ENCODE data around the gene TSPAN32. TPM values are rescaled to one million over a fixed set of nuclear protein-coding genes. Genes with fewer than 3 reads are reported as not detected.

Gene TSPAN32
- total RNA-seq, 1 donor from 2014 or later: not detected

- no peak for TF ChIP-seq CTCF (conservative IDR thresholded peaks at IDR 0.05; ENCODE audit: low read depth, low read length)
- DNase-seq (ENCODE audit: low read depth): no peak
- no peak overlapping the region for H3K4me3 ChIP-seq (ENCODE audit: low read depth, low read length)
Observed at GRCh38 chr11:2259897-2260451, 41.8 kb upstream of the TSPAN32 start.

DNA sequence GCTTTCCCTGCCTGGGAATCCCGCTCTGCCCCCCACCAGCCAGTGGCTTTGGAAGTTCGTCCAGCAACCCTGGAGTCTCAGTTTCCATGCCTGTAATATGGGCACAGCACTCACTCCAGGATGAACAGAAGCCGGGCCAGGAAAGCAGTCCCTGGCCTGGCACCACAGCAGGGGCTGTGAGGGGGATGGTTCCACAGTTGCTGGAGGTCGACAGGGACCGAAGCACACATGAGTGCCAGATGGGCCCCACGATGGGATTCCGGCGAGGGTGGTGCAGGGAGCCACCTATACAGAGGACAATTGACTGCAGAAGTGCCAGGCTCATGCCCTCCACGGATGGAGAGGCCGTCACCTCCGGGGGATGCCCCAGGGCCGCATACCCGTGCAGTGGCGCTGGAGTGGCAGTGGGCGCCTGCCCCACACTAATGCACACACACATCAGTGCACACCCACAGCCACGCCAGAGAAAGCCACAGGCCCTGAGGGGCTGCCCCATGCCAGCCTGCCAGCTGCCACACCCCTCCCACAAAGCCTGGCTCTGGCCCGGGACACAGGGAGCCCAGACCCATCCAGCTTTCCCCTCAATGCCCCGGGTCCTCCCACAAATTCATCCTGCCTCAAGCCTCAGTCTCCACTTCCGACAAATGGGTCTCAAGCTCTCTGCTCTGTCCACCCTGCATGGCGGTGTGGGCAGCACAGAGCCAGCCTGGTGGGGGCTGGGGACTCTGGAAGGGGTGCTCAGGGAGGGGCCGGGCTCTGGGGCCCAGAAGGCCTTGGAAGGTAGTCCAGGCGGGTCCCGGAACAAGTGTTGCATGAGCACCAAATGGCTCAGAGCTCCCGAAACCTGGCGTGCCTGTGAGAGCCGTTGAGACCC lies 41.1 kb upstream of the TSPAN32 start:
- no peak for TF ChIP-seq CTCF (conservative IDR thresholded peaks at IDR 0.05; ENCODE audit: low read depth, low read length)
- DNase-seq (ENCODE audit: low read depth): no peak
- H3K4me3 ChIP-seq (ENCODE audit: low read depth, low read length): no peak overlapping the region

DNA sequence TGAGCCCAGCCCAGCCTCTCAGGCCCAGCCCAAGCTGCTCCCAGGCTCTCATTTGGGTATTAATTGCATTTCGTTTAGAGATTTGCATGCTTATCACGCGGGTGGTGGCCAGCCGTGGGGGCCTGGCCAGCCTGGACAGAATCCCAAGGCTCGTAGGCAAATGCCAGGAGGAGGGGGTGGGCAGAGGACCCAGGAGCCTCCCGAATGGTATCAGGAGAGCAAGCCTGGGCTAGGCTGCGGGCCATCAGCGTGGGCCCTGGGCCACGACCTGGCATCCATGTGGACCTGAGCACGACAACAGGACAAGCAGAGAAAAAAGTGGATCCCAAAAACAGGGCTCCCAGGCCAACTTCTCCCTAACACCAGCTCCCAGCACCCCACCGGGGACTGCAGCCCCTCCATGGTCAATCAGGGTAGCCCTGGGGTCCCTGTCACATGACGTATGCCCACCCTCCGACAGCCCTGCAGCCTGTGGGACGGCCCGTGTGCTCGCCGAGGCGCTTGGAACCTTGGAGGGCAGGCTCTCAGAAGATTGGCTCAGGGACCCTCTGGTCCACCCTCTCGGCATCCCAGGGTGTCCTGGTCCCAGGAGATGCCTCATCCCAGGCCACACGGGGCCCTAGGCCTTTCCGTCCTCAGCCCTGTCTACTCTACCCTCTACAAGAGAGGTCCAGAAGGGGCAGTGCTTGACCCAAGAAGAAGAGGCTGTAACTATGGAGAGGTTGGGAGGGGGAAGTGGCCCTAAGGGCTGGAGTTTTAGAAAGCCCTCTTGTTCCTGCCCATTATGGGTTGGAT lies 40.2 kb upstream of the TSPAN32 start:
- no peak overlapping the region for H3K4me3 ChIP-seq (ENCODE audit: low read depth, low read length)
- no peak for TF ChIP-seq CTCF (conservative IDR thresholded peaks at IDR 0.05; ENCODE audit: low read depth, low read length)
- no peak for DNase-seq (ENCODE audit: low read depth)

GRCh38 chr11:2262301-2263070 lies 39.3 kb upstream of the TSPAN32 start:
- no peak for DNase-seq (ENCODE audit: low read depth)
- no peak for TF ChIP-seq CTCF (conservative IDR thresholded peaks at IDR 0.05; ENCODE audit: low read depth, low read length)
- H3K4me3 ChIP-seq (ENCODE audit: low read depth, low read length): no peak overlapping the region

- DNase-seq (ENCODE audit: low read depth): no peak
- no peak overlapping the region for H3K4me3 ChIP-seq (ENCODE audit: low read depth, low read length)
- no peak for TF ChIP-seq CTCF (conservative IDR thresholded peaks at IDR 0.05; ENCODE audit: low read depth, low read length)
Observed at GRCh38 chr11:2263071-2263565, 38.7 kb upstream of the TSPAN32 start.

- no peak for TF ChIP-seq CTCF (conservative IDR thresholded peaks at IDR 0.05; ENCODE audit: low read depth, low read length)
- no peak for DNase-seq (ENCODE audit: low read depth)
- no peak overlapping the region for H3K4me3 ChIP-seq (ENCODE audit: low read depth, low read length)
Observed at GRCh38 chr11:2263724-2264360, 38.0 kb upstream of the TSPAN32 start.

All from epithelial cell of proximal tubule (primary cell).